A549 (cell line): ENCODE measurements around the gene SLC5A10. TPM values are rescaled to one million over a fixed set of nuclear protein-coding genes. Genes with fewer than 3 reads are reported as not detected.
A peak's percentile ranks its signal among the peaks of the same experiment; 100 is the strongest.

ENCODE experiments used
- ATAC-seq, 2 experiments: fragments of 200-7000 bp in 1 of 2; fragments of >200 bp in 1 of 2; cut with Nextera tagmentation in 1 of 2; cut with Tn5 transposase in 1 of 2; 3 replicates each; pipeline versions ENCODE4 v1.8.0 to v1.9.1; 2018 to 2020; ENCODE audit warnings: mild to moderate bottlenecking in 1 of 2, moderate library complexity in 1 of 2
- CTCF ChIA-PET: fragments of 300-600 bp; sonication (Branson Sonifier 250); formaldehyde crosslinking; extraction: SDS; loops from one replicate; lab custom pipeline; 2021; ENCODE audit warnings: antibody characterized with exemption, inconsistent platforms; lab: Yijun Ruan, JAX
- POLR2A ChIA-PET: fragments of 350-600 bp; formaldehyde crosslinking; extraction: SDS; loops from one replicate; lab custom pipeline; 2021; ENCODE audit warnings: antibody characterized with exemption, inconsistent platforms; lab: Yijun Ruan, JAX
- DNase-seq, 2 experiments: peaks; one replicate each; pipeline versions ENCODE4 v3.0.0 to v3.0.0-alpha.2; 2011 to 2016; ENCODE audit warnings: low read depth in 1 of 2, low spot score in 1 of 2
- FAIRE-seq: peaks from 2 replicates; lab custom pipeline; 2011; peaks lifted over from hg19 to GRCh38; lab: Jason Lieb, UNC
- H3K27ac ChIP-seq, 2 experiments: fragments of >200 bp; sonication (Bioruptor Twin); formaldehyde crosslinking; 3 replicates each; pipeline ENCODE4 v1.5.1; 2016 to 2017
- H3K4me1 ChIP-seq: fragments of >200 bp; sonication (Bioruptor Twin); formaldehyde crosslinking; 3 replicates; pipeline ENCODE4 v1.6.1; 2016
- H3K4me2 ChIP-seq: fragments of >200 bp; sonication (Bioruptor Twin); formaldehyde crosslinking; 3 replicates; pipeline ENCODE4 v1.6.1; 2016
- H3K4me3 ChIP-seq: fragments of >200 bp; sonication (Bioruptor Twin); formaldehyde crosslinking; 3 replicates; pipeline ENCODE4 v1.5.1; 2016
- H3K9me3 ChIP-seq: fragments of >200 bp; sonication (Bioruptor Twin); formaldehyde crosslinking; 3 replicates; pipeline ENCODE4 v1.6.1; 2016
- ATOH8 ChIP-seq: fragments of 250-450 bp; sonication (Bioruptor Pico); IDR thresholded peaks from 2 replicates; pipeline ENCODE4 v1.5.0; 2020; ENCODE audit warnings: low read depth, mild to moderate bottlenecking, moderate library complexity
- CBX2 ChIP-seq: fragments of 200-600 bp; sonication (generic); IDR thresholded peaks from 2 replicates; pipeline ENCODE4 v1.6.1; 2016; ENCODE audit warnings: low read depth, mild to moderate bottlenecking, borderline replicate concordance
- CBX8 ChIP-seq: fragments of 200-600 bp; sonication (generic); IDR thresholded peaks from 2 replicates; pipeline ENCODE4 v1.6.1; 2016
- CEBPB ChIP-seq, 2 experiments: fragments of >200 bp in 1 of 2; sonication (Bioruptor Twin) in 1 of 2; formaldehyde crosslinking in 1 of 2; IDR thresholded peaks; 2 replicates each; pipeline ENCODE4 v1.6.1; 2012 to 2016
- CHD4 ChIP-seq: fragments of 200-600 bp; sonication (generic); IDR thresholded peaks from 2 replicates; pipeline ENCODE4 v1.6.1; 2016; ENCODE audit warnings: antibody characterized with exemption, mild to moderate bottlenecking, borderline replicate concordance
- EHMT2 ChIP-seq: fragments of 200-600 bp; sonication (generic); IDR thresholded peaks from 2 replicates; pipeline ENCODE4 v1.6.1; 2016; ENCODE audit warnings: antibody characterized with exemption, low read depth, mild to moderate bottlenecking, moderate library complexity
- HEYL ChIP-seq: fragments of 250-450 bp; sonication (Bioruptor Pico); IDR thresholded peaks from 2 replicates; pipeline ENCODE4 v1.8.0; 2021; ENCODE audit warnings: mild to moderate bottlenecking, moderate library complexity
- HOXA7 ChIP-seq: fragments of 250-450 bp; sonication (Bioruptor Pico); IDR thresholded peaks from 2 replicates; pipeline ENCODE4 v1.5.0; 2020; ENCODE audit warnings: mild to moderate bottlenecking, moderate library complexity
- HOXB5 ChIP-seq: fragments of 250-450 bp; sonication (Bioruptor Pico); IDR thresholded peaks from 2 replicates; pipeline ENCODE4 v1.5.0; 2020; ENCODE audit warnings: mild to moderate bottlenecking, moderate library complexity
- NFE2L2 ChIP-seq: fragments of 150-350 bp; conservative IDR thresholded peaks from 2 replicates; pipeline ENCODE4 v1.6.1; 2014; ENCODE audit warnings: low read length
- POLR2A ChIP-seq: IDR thresholded peaks from 2 replicates; pipeline ENCODE4 v1.6.1; 2012; ENCODE audit warnings: mild to moderate bottlenecking, low read length
- POLR2AphosphoS2 ChIP-seq: conservative IDR thresholded peaks from 2 replicates; pipeline ENCODE4 v1.6.1; 2012; ENCODE audit warnings: low read length, improper control_type of control experiment, inconsistent platforms
- RARB ChIP-seq: fragments of 250-450 bp; sonication (Bioruptor Pico); IDR thresholded peaks from 2 replicates; pipeline ENCODE4 v1.8.0; 2021; ENCODE audit warnings: mild to moderate bottlenecking, moderate library complexity
- SREBF2 ChIP-seq: fragments of 450-650 bp; IDR thresholded peaks from 2 replicates; pipeline ENCODE4 v1.6.1; 2014; ENCODE audit warnings: mild to moderate bottlenecking, moderate library complexity
- ZSCAN20 ChIP-seq: fragments of 250-450 bp; sonication (Bioruptor Pico); IDR thresholded peaks from 2 replicates; pipeline ENCODE4 v1.8.0; 2022; ENCODE audit warnings: mild to moderate bottlenecking, moderate library complexity
- WGBS: methylation state at CpG from one replicate; pipeline ENCODE4 v1.1.6; 2017; ENCODE audit errors: missing lambda C conversion rate; 5-methylcytosine and 5-hydroxymethylcytosine counted together
- polyA plus RNA-seq, 4 experiments: library from polyadenylated mRNA; depleted of rRNA in 3 of 4; stranded (reverse); fragments of >200 nt; fragmentation: RNase III in 1 of 4; extraction: RNeasy Plus Mini Kit Qiagen cat#74134 plus additional on column Dnase treatment in 1 of 4; gene quantifications; 2 replicates in 3 of 4; 3 replicates in 1 of 4; pipeline ENCODE4 v1.2.3, GENCODE V29; 2011 to 2017
- TF ChIP-seq, protein P1 (sequence below): IDR thresholded peaks from 2 replicates; pipeline ENCODE4 v1.6.1; 2012
- TF ChIP-seq, protein P2 (sequence below): fragments of 150-350 bp; IDR thresholded peaks from 2 replicates; pipeline ENCODE4 v1.6.1; 2014; ENCODE audit warnings: low read depth, mild to moderate bottlenecking, low read length
- TF ChIP-seq, protein P3 (sequence below): fragments of >200 bp; sonication (Bioruptor Twin); formaldehyde crosslinking; IDR thresholded peaks from 2 replicates; pipeline ENCODE4 v1.6.1; 2016
- TF ChIP-seq, protein P4 (sequence below): fragments of >200 bp; sonication (Bioruptor Twin); formaldehyde crosslinking; IDR thresholded peaks from 3 replicates; pipeline ENCODE4 v1.5.1; 2016

Gene SLC5A10
- polyA plus RNA-seq, 2 of the 4 experiments (the other 2 are of a cell fraction), result 0.15 to 0.28 TPM

DNA sequence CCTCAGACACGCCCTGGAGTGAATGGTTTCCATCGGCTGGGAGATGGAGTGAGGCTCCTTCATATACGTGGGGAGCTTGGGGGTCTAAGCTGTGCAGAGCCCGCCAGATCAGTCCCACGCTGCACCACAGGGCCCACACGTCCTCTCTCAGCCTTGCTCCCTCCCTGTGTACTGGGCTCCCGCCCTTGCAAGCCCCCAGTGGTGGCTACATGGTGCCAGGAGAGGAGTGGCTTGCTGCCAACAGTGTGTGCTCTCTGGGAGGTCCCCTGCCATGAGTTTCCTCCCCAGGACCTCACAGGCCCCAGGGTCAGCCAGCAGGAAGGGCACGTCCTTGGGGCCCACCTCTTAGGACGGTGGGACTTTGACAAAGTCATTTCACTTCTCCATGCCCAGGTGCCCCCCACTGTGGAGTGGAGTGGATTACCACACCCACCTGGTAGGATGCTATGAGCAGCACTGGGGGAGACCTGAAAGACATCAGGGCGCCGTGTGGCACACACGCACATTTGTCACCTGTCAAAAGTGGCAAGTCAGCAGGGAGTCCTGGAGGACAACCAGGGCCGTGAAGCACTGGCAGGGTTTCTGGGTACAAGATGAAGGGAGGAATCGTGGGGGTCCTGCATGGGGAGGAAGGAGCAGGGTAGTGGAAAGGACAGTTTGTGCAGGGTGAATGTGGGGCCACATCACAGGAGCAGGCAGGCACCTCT, 13.7 kb downstream of the SLC5A10 start:
- H3K4me1 ChIP-seq, result peaks cover 65% of the 10 kb centered on the region
- peak overlapping the region in 1 of 2 experiments; percentile 50; a peak in 2 of 6 replicates for H3K27ac ChIP-seq
- no peak for DNase-seq
- H3K9me3 ChIP-seq, result no peaks in the 10 kb centered on the region
- FAIRE-seq, result no peak
- 83% methylated on average over 12 of the region's 14 CpGs for WGBS
- CTCF ChIA-PET, result interaction anchor here (1.3 to 8.8 kb wide), 2 partner anchors 14 to 47 kb away, joined by 6 to 110 read pairs; partner anchors contain the start of gene SLC5A10
- ATAC-seq, result no peak
- TF ChIP-seq EHMT2, result no peak
- TF ChIP-seq POLR2AphosphoS2, result no peak
- no peak for TF ChIP-seq ZSCAN20 (CRISPR knock-in tag)
- no peak for TF ChIP-seq ATOH8 (CRISPR knock-in tag)
- H3K4me2 ChIP-seq, result no peak overlapping the region
- no peak overlapping the region for H3K4me3 ChIP-seq
- POLR2A ChIA-PET, result no interaction called here

DNA sequence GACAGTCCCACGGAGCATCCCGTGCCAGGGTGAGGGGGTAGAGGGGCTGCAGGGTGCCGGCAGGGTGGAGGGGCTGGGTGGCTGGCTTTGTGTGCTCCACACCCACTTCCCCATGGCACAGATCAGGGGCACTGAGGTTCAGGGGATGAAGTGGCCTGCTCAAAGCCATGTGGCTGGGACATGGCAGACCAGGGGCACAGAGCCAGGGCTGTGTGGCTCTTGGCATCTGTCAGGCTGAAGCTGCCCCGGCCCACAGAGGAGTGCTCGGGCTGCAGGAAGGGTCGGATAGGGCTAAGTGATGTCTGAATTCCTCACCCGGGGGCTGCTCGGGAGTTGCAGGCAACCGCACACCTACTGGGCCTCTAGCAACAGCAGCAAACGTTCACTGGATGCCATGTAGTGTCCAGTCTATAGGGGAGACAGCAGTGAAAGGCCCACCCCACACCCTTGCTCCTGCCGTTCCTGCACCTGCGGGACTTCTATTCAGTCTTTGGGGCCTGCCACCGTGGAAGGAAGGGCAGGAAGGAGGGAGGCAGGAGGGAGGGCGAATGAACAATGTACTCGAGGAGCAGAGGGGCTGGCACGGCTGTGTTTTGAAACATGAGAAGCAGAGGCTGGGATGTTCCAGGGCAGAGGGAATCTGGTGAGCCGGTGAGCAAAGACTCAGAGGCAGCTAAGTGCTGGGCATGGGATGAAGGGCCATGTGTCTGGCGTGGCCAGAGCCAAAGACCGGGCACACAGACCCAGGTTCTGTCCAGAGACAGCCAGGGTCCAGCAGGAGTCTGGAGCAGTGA, 15.1 kb downstream of the SLC5A10 start:
- 81% methylated on average over 19 of the region's 19 CpGs for WGBS
- CTCF ChIA-PET, result interaction anchor here (0.6 to 1.1 kb wide), 2 partner anchors 12 to 54 kb away, joined by 3 to 4 read pairs; no protein-coding TSS in a partner anchor

DNA sequence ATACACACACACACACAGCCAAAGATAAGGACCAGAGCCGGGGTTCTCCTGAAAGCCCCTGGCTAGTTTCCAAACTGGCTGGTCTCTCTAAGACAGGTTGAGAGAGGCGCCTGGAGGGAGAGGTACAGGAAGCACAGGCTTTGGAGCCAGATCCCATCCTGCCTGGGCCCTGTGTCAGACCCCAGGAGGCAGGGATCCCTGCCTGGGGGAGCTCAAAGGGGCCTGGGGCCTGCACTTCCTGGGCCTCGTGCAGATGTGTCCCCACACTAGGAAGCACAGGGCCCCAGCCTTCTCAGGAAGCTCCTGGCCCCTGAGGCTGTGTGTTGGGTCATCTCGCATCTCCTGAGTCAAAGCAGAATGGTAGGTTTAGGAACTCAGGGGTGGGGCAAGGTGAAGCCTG, 16.0 kb downstream of the SLC5A10 start:
- no peak for TF ChIP-seq HOXB5 (CRISPR knock-in tag)
- 52% methylated on average over 4 of the region's 4 CpGs for WGBS
- Histone ChIP-seq H3K4me1 (peaks cover 45% of the 10 kb centered on the region), H3K27ac (peak overlapping the region; percentile 9 to 73; a peak in 4 of 6 replicates), H3K9me3 (no peaks in the 10 kb centered on the region), H3K4me3 (no peak overlapping the region), H3K4me2 (no peak overlapping the region)
- FAIRE-seq (no peak), ATAC-seq (peak; percentile 5 to 8; a peak in 2 of 6 replicates), DNase-seq (no peak)
- ChIA-PET POLR2A (no interaction called here), CTCF (interaction anchor here (1.0 to 3.0 kb wide), 3 partner anchors 11 to 53 kb away, joined by 3 to 14 read pairs (median 3); no protein-coding TSS in a partner anchor)

More for the DNA sequence above, 15.1 kb downstream of the SLC5A10 start:
- Histone ChIP-seq H3K27ac (peak overlapping the region in 1 of 2 experiments; percentile 73; a peak in 3 of 6 replicates), H3K9me3 (no peaks in the 10 kb centered on the region), H3K4me2 (no peak overlapping the region), H3K4me3 (no peak overlapping the region)
- FAIRE-seq, result no peak
- DNase-seq, result no peak
- peak; percentile 1 to 4; a peak in 4 of 6 replicates for ATAC-seq
- POLR2A ChIA-PET, result no interaction called here
- TF ChIP-seq HEYL (CRISPR knock-in tag) (no peak), RARB (CRISPR knock-in tag) (no peak), HOXA7 (CRISPR knock-in tag) (no peak), SREBF2 (no peak), CBX2 (no peak), ATOH8 (CRISPR knock-in tag) (no peak), POLR2A (no peak), CBX8 (no peak)
- TF ChIP-seq, protein P1, sequence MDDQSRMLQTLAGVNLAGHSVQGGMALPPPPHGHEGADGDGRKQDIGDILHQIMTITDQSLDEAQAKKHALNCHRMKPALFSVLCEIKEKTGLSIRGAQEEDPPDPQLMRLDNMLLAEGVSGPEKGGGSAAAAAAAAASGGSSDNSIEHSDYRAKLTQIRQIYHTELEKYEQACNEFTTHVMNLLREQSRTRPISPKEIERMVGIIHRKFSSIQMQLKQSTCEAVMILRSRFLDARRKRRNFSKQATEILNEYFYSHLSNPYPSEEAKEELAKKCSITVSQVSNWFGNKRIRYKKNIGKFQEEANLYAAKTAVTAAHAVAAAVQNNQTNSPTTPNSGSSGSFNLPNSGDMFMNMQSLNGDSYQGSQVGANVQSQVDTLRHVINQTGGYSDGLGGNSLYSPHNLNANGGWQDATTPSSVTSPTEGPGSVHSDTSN, result no peak
- TF ChIP-seq, all 56 proteins: peak for 0
- H3K4me1 ChIP-seq, result peaks cover 54% of the 10 kb centered on the region

- H3K27ac ChIP-seq, result peak overlapping the region in 1 of 2 experiments; percentile 73; a peak in 3 of 6 replicates
- peak; percentile 1 to 2; a peak in 1 of 6 replicates for ATAC-seq
- FAIRE-seq, result no peak
Observed at GRCh38 chr17:18968345-18968744, 16.4 kb downstream of the SLC5A10 start.

More at GRCh38 chr17:18968345-18968744, 16.4 kb downstream of the SLC5A10 start:
- ChIA-PET POLR2A (no interaction called here), CTCF (interaction anchor here (1.0 to 3.0 kb wide), 3 partner anchors 10 to 53 kb away, joined by 3 to 14 read pairs (median 3); no protein-coding TSS in a partner anchor)
- 90% methylated on average over 4 of the region's 4 CpGs for WGBS
- TF ChIP-seq NFE2L2, result no peak
- no peak for TF ChIP-seq RARB (CRISPR knock-in tag)
- TF ChIP-seq CEBPB (IDR thresholded peaks at IDR 0.05), result no peak
- TF ChIP-seq, protein P2, sequence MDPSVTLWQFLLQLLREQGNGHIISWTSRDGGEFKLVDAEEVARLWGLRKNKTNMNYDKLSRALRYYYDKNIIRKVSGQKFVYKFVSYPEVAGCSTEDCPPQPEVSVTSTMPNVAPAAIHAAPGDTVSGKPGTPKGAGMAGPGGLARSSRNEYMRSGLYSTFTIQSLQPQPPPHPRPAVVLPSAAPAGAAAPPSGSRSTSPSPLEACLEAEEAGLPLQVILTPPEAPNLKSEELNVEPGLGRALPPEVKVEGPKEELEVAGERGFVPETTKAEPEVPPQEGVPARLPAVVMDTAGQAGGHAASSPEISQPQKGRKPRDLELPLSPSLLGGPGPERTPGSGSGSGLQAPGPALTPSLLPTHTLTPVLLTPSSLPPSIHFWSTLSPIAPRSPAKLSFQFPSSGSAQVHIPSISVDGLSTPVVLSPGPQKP, result no peak
- TF ChIP-seq POLR2A, result no peak
- TF ChIP-seq, protein P3, sequence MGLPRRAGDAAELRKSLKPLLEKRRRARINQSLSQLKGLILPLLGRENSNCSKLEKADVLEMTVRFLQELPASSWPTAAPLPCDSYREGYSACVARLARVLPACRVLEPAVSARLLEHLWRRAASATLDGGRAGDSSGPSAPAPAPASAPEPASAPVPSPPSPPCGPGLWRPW, result no peak
- no peak for TF ChIP-seq CHD4
- TF ChIP-seq, protein P4, sequence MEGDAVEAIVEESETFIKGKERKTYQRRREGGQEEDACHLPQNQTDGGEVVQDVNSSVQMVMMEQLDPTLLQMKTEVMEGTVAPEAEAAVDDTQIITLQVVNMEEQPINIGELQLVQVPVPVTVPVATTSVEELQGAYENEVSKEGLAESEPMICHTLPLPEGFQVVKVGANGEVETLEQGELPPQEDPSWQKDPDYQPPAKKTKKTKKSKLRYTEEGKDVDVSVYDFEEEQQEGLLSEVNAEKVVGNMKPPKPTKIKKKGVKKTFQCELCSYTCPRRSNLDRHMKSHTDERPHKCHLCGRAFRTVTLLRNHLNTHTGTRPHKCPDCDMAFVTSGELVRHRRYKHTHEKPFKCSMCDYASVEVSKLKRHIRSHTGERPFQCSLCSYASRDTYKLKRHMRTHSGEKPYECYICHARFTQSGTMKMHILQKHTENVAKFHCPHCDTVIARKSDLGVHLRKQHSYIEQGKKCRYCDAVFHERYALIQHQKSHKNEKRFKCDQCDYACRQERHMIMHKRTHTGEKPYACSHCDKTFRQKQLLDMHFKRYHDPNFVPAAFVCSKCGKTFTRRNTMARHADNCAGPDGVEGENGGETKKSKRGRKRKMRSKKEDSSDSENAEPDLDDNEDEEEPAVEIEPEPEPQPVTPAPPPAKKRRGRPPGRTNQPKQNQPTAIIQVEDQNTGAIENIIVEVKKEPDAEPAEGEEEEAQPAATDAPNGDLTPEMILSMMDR, result no peak
- H3K9me3 ChIP-seq, result no peaks in the 10 kb centered on the region
- H3K4me2 ChIP-seq, result no peak overlapping the region
- H3K4me1 ChIP-seq, result peaks cover 40% of the 10 kb centered on the region
- no peak for DNase-seq
- no peak overlapping the region for H3K4me3 ChIP-seq
